ENCODE data around the gene HIP1.
"Not testable (repeated sequence)": the region's sequence is repeated elsewhere in the genome, so short reads cannot be mapped to it uniquely, and the experiment has no call there.

HIP1 gene

DNA sequence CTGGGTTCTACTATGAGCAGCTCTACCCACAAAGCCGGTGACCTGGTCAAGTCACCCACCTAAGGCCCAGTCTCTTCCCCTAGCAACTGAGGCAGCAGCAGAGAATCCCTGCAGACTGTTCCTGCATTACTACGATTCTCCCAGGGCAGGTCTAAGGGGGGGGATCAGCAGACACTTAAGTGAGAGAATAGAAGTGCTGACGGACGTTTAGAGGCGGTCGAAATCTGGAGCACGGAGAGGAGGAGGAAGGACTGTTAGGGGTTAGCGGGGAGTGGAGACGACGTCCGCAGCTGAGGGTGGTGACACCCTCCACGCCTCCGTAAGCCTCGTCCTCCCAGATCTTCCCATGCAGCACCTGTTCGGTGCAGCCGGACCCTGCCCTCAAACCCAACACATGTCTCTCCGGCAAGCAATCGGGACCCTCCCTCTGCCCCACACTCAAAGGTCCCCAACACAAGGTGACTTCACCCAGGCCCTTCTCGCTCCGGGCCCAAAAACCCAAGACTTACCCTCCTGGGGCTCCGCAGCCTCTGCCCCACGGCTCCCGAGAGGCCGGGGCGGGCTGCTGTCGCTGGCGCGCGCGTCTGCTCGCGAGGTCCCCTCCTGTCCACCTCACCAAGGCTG lies 253.3 kb downstream of the HIP1 start:
- DNase-seq = not testable (repeated sequence)
